ENCODE data around the gene CYYR1. TPM values are rescaled to one million over a fixed set of nuclear protein-coding genes. Genes with fewer than 3 reads are reported as not detected.

CYYR1 gene
- total and polyA plus RNA-seq, 4 donors = 1.9 to 3.4 (median 2.2) TPM

DNA sequence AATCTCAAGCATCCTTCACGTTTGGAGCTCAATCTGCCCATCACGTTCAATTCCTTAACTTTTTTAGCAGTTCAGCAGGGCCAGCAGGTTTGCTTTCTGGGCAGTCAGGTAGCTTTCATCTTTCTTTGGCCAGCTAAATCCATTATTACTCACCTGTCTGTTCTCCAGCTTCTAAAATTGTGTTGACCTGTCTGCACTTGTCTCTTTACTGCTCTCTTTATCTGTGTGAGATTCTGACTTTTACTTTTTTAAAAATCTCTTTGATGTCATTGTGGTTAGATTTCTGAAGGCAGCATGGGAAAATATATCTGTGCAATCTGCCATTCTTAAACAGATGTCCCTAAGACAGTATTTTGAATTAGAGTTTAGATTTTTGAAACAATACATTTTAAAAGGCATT, 24.9 kb upstream of the CYYR1 start:
- Histone ChIP-seq H3K9me3 (ENCODE audit: control insufficient read depth in 4 of 4, low read length in 3 of 4) (no peaks in the 10 kb centered on the region), H3K27ac (ENCODE audit: low read depth in 1 of 2, low read length in 2 of 2) (no peak overlapping the region), H3K27me3 (ENCODE audit: control insufficient read depth in 4 of 4, insufficient read depth in 4 of 4, low read length in 3 of 4) (no peaks in the 10 kb centered on the region), H3K4me3 (ENCODE audit: low read depth in 1 of 3, low read length in 3 of 3) (no peak overlapping the region), H3K9ac (ENCODE audit: low read depth in 1 of 2, low read length in 2 of 2) (no peak overlapping the region), H3K4me1 (ENCODE audit: control insufficient read depth in 4 of 4, insufficient read depth in 4 of 4, low read length in 3 of 4) (no peaks in the 10 kb centered on the region), H3K36me3 (ENCODE audit: control insufficient read depth in 4 of 4, insufficient read depth in 3 of 4, low read depth in 1 of 4, low read length in 3 of 4) (no peaks in the 10 kb centered on the region)
- DNase-seq (ENCODE audit: low spot score) = no peak
- TF ChIP-seq EGR1 (IDR thresholded peaks at IDR 0.05; ENCODE audit: low read depth in 2 of 2) (no peak), FOXA1 (IDR thresholded peaks at IDR 0.05) (no peak), RXRA (IDR thresholded peaks at IDR 0.05) (no peak), NR2F2 (IDR thresholded peaks at IDR 0.05) (no peak)
- WGBS = 40% methylated on average over 2 of the region's 2 CpGs

- no peak for TF ChIP-seq RXRA (IDR thresholded peaks at IDR 0.05)
- no peak for TF ChIP-seq SP1 (IDR thresholded peaks at IDR 0.05)
- TF ChIP-seq, protein P1, sequence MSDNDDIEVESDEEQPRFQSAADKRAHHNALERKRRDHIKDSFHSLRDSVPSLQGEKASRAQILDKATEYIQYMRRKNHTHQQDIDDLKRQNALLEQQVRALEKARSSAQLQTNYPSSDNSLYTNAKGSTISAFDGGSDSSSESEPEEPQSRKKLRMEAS (IDR thresholded peaks at IDR 0.05) = no peak
- TF ChIP-seq HNF4G (IDR thresholded peaks at IDR 0.05) = no peak
- TF ChIP-seq RAD21 (IDR thresholded peaks at IDR 0.05) = no peak
- TF ChIP-seq JUND (IDR thresholded peaks at IDR 0.05) = no peak
- TF ChIP-seq HNF4A (conservative IDR thresholded peaks at IDR 0.05) = no peak
- TF ChIP-seq CTCF (IDR thresholded peaks at IDR 0.05; ENCODE audit: low read depth, low read length, missing input control) = no peak
- TF ChIP-seq FOXA2 (IDR thresholded peaks at IDR 0.05) = no peak
- no peak for TF ChIP-seq ATF3 (IDR thresholded peaks at IDR 0.05)
- TF ChIP-seq, protein P2, sequence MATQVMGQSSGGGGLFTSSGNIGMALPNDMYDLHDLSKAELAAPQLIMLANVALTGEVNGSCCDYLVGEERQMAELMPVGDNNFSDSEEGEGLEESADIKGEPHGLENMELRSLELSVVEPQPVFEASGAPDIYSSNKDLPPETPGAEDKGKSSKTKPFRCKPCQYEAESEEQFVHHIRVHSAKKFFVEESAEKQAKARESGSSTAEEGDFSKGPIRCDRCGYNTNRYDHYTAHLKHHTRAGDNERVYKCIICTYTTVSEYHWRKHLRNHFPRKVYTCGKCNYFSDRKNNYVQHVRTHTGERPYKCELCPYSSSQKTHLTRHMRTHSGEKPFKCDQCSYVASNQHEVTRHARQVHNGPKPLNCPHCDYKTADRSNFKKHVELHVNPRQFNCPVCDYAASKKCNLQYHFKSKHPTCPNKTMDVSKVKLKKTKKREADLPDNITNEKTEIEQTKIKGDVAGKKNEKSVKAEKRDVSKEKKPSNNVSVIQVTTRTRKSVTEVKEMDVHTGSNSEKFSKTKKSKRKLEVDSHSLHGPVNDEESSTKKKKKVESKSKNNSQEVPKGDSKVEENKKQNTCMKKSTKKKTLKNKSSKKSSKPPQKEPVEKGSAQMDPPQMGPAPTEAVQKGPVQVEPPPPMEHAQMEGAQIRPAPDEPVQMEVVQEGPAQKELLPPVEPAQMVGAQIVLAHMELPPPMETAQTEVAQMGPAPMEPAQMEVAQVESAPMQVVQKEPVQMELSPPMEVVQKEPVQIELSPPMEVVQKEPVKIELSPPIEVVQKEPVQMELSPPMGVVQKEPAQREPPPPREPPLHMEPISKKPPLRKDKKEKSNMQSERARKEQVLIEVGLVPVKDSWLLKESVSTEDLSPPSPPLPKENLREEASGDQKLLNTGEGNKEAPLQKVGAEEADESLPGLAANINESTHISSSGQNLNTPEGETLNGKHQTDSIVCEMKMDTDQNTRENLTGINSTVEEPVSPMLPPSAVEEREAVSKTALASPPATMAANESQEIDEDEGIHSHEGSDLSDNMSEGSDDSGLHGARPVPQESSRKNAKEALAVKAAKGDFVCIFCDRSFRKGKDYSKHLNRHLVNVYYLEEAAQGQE (IDR thresholded peaks at IDR 0.05) = no peak
- TF ChIP-seq GABPA (IDR thresholded peaks at IDR 0.05 in 1 of 2, conservative IDR thresholded peaks at IDR 0.05 in 1 of 2) = no peak
- TF ChIP-seq TAF1 (conservative IDR thresholded peaks at IDR 0.05) = no peak
- TF ChIP-seq YY1 (IDR thresholded peaks at IDR 0.05) = no peak
- no peak for TF ChIP-seq FOXA1 (IDR thresholded peaks at IDR 0.05)
- TF ChIP-seq EGR1 (IDR thresholded peaks at IDR 0.05; ENCODE audit: low read depth in 2 of 2) = no peak
- TF ChIP-seq NR2F2 (IDR thresholded peaks at IDR 0.05) = no peak
- TF ChIP-seq, protein P3, sequence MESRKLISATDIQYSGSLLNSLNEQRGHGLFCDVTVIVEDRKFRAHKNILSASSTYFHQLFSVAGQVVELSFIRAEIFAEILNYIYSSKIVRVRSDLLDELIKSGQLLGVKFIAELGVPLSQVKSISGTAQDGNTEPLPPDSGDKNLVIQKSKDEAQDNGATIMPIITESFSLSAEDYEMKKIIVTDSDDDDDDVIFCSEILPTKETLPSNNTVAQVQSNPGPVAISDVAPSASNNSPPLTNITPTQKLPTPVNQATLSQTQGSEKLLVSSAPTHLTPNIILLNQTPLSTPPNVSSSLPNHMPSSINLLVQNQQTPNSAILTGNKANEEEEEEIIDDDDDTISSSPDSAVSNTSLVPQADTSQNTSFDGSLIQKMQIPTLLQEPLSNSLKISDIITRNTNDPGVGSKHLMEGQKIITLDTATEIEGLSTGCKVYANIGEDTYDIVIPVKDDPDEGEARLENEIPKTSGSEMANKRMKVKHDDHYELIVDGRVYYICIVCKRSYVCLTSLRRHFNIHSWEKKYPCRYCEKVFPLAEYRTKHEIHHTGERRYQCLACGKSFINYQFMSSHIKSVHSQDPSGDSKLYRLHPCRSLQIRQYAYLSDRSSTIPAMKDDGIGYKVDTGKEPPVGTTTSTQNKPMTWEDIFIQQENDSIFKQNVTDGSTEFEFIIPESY (IDR thresholded peaks at IDR 0.05) = no peak
- Histone ChIP-seq H3K27me3 (ENCODE audit: control insufficient read depth in 4 of 4, insufficient read depth in 4 of 4, low read length in 3 of 4) (no peaks in the 10 kb centered on the region), H3K4me3 (ENCODE audit: low read depth in 1 of 3, low read length in 3 of 3) (no peak overlapping the region), H3K9ac (ENCODE audit: low read depth in 1 of 2, low read length in 2 of 2) (no peak overlapping the region), H3K36me3 (ENCODE audit: control insufficient read depth in 4 of 4, insufficient read depth in 3 of 4, low read depth in 1 of 4, low read length in 3 of 4) (no peaks in the 10 kb centered on the region), H3K4me1 (ENCODE audit: control insufficient read depth in 4 of 4, insufficient read depth in 4 of 4, low read length in 3 of 4) (no peaks in the 10 kb centered on the region), H3K27ac (ENCODE audit: low read depth in 1 of 2, low read length in 2 of 2) (no peak overlapping the region), H3K9me3 (ENCODE audit: control insufficient read depth in 4 of 4, low read length in 3 of 4) (no peaks in the 10 kb centered on the region)
- no peak for DNase-seq (ENCODE audit: low spot score)
- 70% methylated on average over 3 of the region's 3 CpGs for WGBS
Measured at GRCh38 chr21:26597031-26597430, 23.9 kb upstream of the CYYR1 start.

Measured in liver (tissue), 9 donors.